ENCODE results near the gene DUSP8. TPM values are rescaled to one million over a fixed set of nuclear protein-coding genes. Genes with fewer than 3 reads are reported as not detected.

Gene DUSP8
- total RNA-seq, 2 experiments from 2014 or later, result not detected

GRCh38 chr11:1509626-1510255 lies 62.3 kb downstream of the DUSP8 start:
- no TSS peak for BruUV-seq (replicated peaks)
- POLR2A ChIA-PET, result no interaction called here
- no peaks in the 10 kb centered on the region for H3K9me2 ChIP-seq (ENCODE audit: insufficient read depth, low read length)
- CTCF ChIA-PET (ENCODE audit: unreplicated experiment), result interaction anchor here (0.5 kb wide), 1 partner anchor 142 kb away, joined by 3 read pairs; no protein-coding TSS in a partner anchor
- no peak overlapping the region for H3K27ac ChIP-seq (ENCODE audit: low read depth, low read length, poor library complexity, severe bottlenecking)
- H3K4me3 ChIP-seq (ENCODE audit: low read depth, low read length, poor library complexity, severe bottlenecking), result no peak overlapping the region
- H3K9me3 ChIP-seq (ENCODE audit: low read length), result no peaks in the 10 kb centered on the region
- H3K79me2 ChIP-seq (ENCODE audit: insufficient read depth, low read depth, low read length), result no peaks in the 10 kb centered on the region
- H3K4me1 ChIP-seq (ENCODE audit: insufficient read depth, low read length, poor library complexity, severe bottlenecking), result peaks cover 17% of the 10 kb centered on the region
- H4K20me1 ChIP-seq (ENCODE audit: insufficient read depth, low read length), result peaks cover 3% of the 10 kb centered on the region; the same call in 1 of the 2 replicates
- intact Hi-C loops (cut with micrococcal nuclease; ENCODE audit: unreplicated experiment), result loop anchor here (10.0 kb wide), 1 partner anchor 395 kb away; no protein-coding TSS in a partner anchor
- no peak for DNase-seq (ENCODE audit: low spot score)
- TF ChIP-seq EZH2phosphoT487 (IDR thresholded peaks at IDR 0.05; ENCODE audit: borderline replicate concordance, low read depth, low read length), result no peak
- no peak for TF ChIP-seq CTCF (conservative IDR thresholded peaks at IDR 0.05; ENCODE audit: low read length)
- H2AFZ ChIP-seq (ENCODE audit: low read length), result no peak overlapping the region
- no peak overlapping the region for H3K4me2 ChIP-seq (ENCODE audit: low read length)
- H3K36me3 ChIP-seq (ENCODE audit: insufficient read depth, low read length), result no peaks in the 10 kb centered on the region

- Histone ChIP-seq H3K9me3 (ENCODE audit: low read length) (no peaks in the 10 kb centered on the region), H3K27ac (ENCODE audit: low read depth, low read length, poor library complexity, severe bottlenecking) (no peak overlapping the region), H3K4me2 (ENCODE audit: low read length) (no peak overlapping the region), H4K20me1 (ENCODE audit: insufficient read depth, low read length) (peaks cover 3% of the 10 kb centered on the region; the same call in 1 of the 2 replicates), H3K36me3 (ENCODE audit: insufficient read depth, low read length) (no peaks in the 10 kb centered on the region), H3K4me1 (ENCODE audit: insufficient read depth, low read length, poor library complexity, severe bottlenecking) (peaks cover 17% of the 10 kb centered on the region), H3K4me3 (ENCODE audit: low read depth, low read length, poor library complexity, severe bottlenecking) (no peak overlapping the region), H3K79me2 (ENCODE audit: insufficient read depth, low read depth, low read length) (no peaks in the 10 kb centered on the region), H3K9me2 (ENCODE audit: insufficient read depth, low read length) (no peaks in the 10 kb centered on the region), H2AFZ (ENCODE audit: low read length) (no peak overlapping the region)
- no peak for DNase-seq (ENCODE audit: low spot score)
- TF ChIP-seq EZH2phosphoT487 (IDR thresholded peaks at IDR 0.05; ENCODE audit: borderline replicate concordance, low read depth, low read length) (no peak), CTCF (conservative IDR thresholded peaks at IDR 0.05; ENCODE audit: low read length) (no peak)
- intact Hi-C loops (cut with micrococcal nuclease; ENCODE audit: unreplicated experiment), result no loop called here
- BruUV-seq (replicated peaks), result no TSS peak
- POLR2A ChIA-PET, result no interaction called here
- CTCF ChIA-PET (ENCODE audit: unreplicated experiment), result no interaction called here
Observed at GRCh38 chr11:1508986-1509385, 63.1 kb downstream of the DUSP8 start.

- no TSS peak for BruUV-seq (replicated peaks)
- Histone ChIP-seq H3K27ac (ENCODE audit: low read depth, low read length, poor library complexity, severe bottlenecking) (no peak overlapping the region), H3K79me2 (ENCODE audit: insufficient read depth, low read depth, low read length) (no peaks in the 10 kb centered on the region), H4K20me1 (ENCODE audit: insufficient read depth, low read length) (peaks cover 3% of the 10 kb centered on the region; the same call in 1 of the 2 replicates), H3K4me2 (ENCODE audit: low read length) (no peak overlapping the region), H2AFZ (ENCODE audit: low read length) (no peak overlapping the region), H3K9me3 (ENCODE audit: low read length) (no peaks in the 10 kb centered on the region), H3K9me2 (ENCODE audit: insufficient read depth, low read length) (no peaks in the 10 kb centered on the region), H3K4me3 (ENCODE audit: low read depth, low read length, poor library complexity, severe bottlenecking) (no peak overlapping the region), H3K36me3 (ENCODE audit: insufficient read depth, low read length) (no peaks in the 10 kb centered on the region), H3K4me1 (ENCODE audit: insufficient read depth, low read length, poor library complexity, severe bottlenecking) (peaks cover 15% of the 10 kb centered on the region)
- no peak for DNase-seq (ENCODE audit: low spot score)
- ChIA-PET POLR2A (no interaction called here), CTCF (ENCODE audit: unreplicated experiment) (no interaction called here)
- intact Hi-C loops (cut with micrococcal nuclease; ENCODE audit: unreplicated experiment), result no loop called here
- TF ChIP-seq EZH2phosphoT487 (IDR thresholded peaks at IDR 0.05; ENCODE audit: borderline replicate concordance, low read depth, low read length) (no peak), CTCF (conservative IDR thresholded peaks at IDR 0.05; ENCODE audit: low read length) (no peak)
Observed at GRCh38 chr11:1508491-1508891, 63.6 kb downstream of the DUSP8 start.
